ENCODE data around the gene ABCB1. TPM values are rescaled to one million over a fixed set of nuclear protein-coding genes. Genes with fewer than 3 reads are reported as not detected.
A peak's percentile ranks its signal among the peaks of the same experiment; 100 is the strongest.

Gene ABCB1
- total and polyA plus RNA-seq, 2 of the 13 experiments (the other 11 are each of a cell fraction or from before 2014, with no cell fraction given) = 42.8 to 52.6 TPM

DNA sequence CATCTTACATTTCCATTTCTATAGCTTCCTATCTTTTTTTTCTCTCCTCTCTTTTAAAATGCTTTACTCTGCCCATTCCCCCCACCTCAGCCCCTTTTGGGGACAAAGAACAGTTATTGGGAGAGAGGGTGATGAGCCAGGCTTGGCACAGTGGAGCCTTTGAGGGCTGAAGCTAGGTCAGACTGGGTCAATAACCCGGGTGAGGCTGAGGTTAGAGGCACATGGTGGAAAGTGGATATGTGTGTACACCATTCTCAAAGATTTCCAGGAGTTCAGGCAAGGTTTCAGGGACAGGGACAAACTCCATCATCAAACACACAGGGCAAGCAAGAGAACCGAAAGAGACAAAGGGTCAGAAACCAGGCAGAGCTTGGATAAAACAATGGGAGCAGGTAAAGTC, 136.7 kb downstream of the ABCB1 start (continued):
- TF ChIP-seq ZBTB4 (CRISPR knock-in tag; IDR thresholded peaks at IDR 0.05; ENCODE audit: borderline replicate concordance) = no peak
- no peak for TF ChIP-seq FOXC1 (CRISPR knock-in tag; IDR thresholded peaks at IDR 0.05; ENCODE audit: borderline replicate concordance)
- TF ChIP-seq ZBTB42 (CRISPR knock-in tag; IDR thresholded peaks at IDR 0.05) = no peak
- TF ChIP-seq ARID2 (CRISPR knock-in tag; IDR thresholded peaks at IDR 0.05; ENCODE audit: borderline replicate concordance) = no peak
- peak; percentile 44; the same call in 1 of the 2 replicates for TF ChIP-seq MYPOP (CRISPR knock-in tag; IDR thresholded peaks at IDR 0.05)
- no peak for TF ChIP-seq AKAP8 (CRISPR knock-in tag; IDR thresholded peaks at IDR 0.05)
- no peak for TF ChIP-seq ZNF446 (CRISPR knock-in tag; IDR thresholded peaks at IDR 0.05)
- TF ChIP-seq GATA4 (IDR thresholded peaks at IDR 0.05; ENCODE audit: borderline replicate concordance, low read depth) = no peak
- TF ChIP-seq ZBTB14 (CRISPR knock-in tag; IDR thresholded peaks at IDR 0.05) = no peak
- TF ChIP-seq, protein P1, sequence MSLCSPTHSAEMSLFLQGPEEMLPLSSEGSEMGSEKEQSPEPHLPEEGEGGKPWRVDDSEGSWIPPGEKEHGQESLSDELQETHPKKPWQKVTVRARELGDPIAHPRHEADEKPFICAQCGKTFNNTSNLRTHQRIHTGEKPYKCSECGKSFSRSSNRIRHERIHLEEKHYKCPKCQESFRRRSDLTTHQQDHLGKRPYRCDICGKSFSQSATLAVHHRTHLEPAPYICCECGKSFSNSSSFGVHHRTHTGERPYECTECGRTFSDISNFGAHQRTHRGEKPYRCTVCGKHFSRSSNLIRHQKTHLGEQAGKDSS (CRISPR knock-in tag; IDR thresholded peaks at IDR 0.05; ENCODE audit: borderline replicate concordance, low read depth) = no peak
- no peak for TF ChIP-seq ZNF510 (CRISPR knock-in tag; IDR thresholded peaks at IDR 0.05; ENCODE audit: low read depth)
- no peak for TF ChIP-seq ZNF841 (CRISPR knock-in tag; IDR thresholded peaks at IDR 0.05; ENCODE audit: borderline replicate concordance)
- TF ChIP-seq SOX5 (CRISPR knock-in tag; IDR thresholded peaks at IDR 0.05; ENCODE audit: borderline replicate concordance) = peak; percentile 93
- peak; percentile 63 to 76 for TF ChIP-seq NR2F1 (CRISPR knock-in tag; IDR thresholded peaks at IDR 0.05)
- no peak for TF ChIP-seq RFXAP (CRISPR knock-in tag; IDR thresholded peaks at IDR 0.05; ENCODE audit: borderline replicate concordance)
- TF ChIP-seq ARNT (IDR thresholded peaks at IDR 0.05) = no peak
- TF ChIP-seq RARG (CRISPR knock-in tag; IDR thresholded peaks at IDR 0.05; ENCODE audit: low read depth) = no peak
- TF ChIP-seq TBL1XR1 (IDR thresholded peaks at IDR 0.05; ENCODE audit: borderline replicate concordance, low read length, partially characterized antibody) = no peak
- no peak for TF ChIP-seq MXD1 (CRISPR knock-in tag; IDR thresholded peaks at IDR 0.05)
- TF ChIP-seq, protein P2, sequence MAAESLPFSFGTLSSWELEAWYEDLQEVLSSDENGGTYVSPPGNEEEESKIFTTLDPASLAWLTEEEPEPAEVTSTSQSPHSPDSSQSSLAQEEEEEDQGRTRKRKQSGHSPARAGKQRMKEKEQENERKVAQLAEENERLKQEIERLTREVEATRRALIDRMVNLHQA (CRISPR knock-in tag; IDR thresholded peaks at IDR 0.05) = no peak
- no peak for TF ChIP-seq NAIF1 (CRISPR knock-in tag; IDR thresholded peaks at IDR 0.05; ENCODE audit: borderline replicate concordance)
- no peak for TF ChIP-seq ZNF607 (CRISPR knock-in tag; IDR thresholded peaks at IDR 0.05; ENCODE audit: borderline replicate concordance)
- no peak for TF ChIP-seq JARID2 (CRISPR knock-in tag; IDR thresholded peaks at IDR 0.05; ENCODE audit: insufficient replicate concordance)
- no peak for TF ChIP-seq ZNF30 (CRISPR knock-in tag; IDR thresholded peaks at IDR 0.05)
- TF ChIP-seq CCDC6 (CRISPR knock-in tag; IDR thresholded peaks at IDR 0.05) = no peak
